VCaP (cell line): Measurements from ENCODE around the gene CAMSAP2.
A peak's percentile ranks its signal among the peaks of the same experiment; 100 is the strongest.

Experiments
- H3K27ac ChIP-seq: fragments of 450-650 bp; 2 replicates; pipeline ENCODE4 v1.5.1; 2017
- TF ChIP-seq, protein P1 (sequence below): fragments of 450-650 bp; conservative IDR thresholded peaks from 2 replicates; pipeline ENCODE4 v1.5.1; 2017; ENCODE audit warnings: mild to moderate bottlenecking, moderate library complexity

CAMSAP2 gene

GRCh38 chr1:200751717-200752116, 13.0 kb downstream of the CAMSAP2 start:
- no peak overlapping the region for H3K27ac ChIP-seq
- TF ChIP-seq, protein P1, sequence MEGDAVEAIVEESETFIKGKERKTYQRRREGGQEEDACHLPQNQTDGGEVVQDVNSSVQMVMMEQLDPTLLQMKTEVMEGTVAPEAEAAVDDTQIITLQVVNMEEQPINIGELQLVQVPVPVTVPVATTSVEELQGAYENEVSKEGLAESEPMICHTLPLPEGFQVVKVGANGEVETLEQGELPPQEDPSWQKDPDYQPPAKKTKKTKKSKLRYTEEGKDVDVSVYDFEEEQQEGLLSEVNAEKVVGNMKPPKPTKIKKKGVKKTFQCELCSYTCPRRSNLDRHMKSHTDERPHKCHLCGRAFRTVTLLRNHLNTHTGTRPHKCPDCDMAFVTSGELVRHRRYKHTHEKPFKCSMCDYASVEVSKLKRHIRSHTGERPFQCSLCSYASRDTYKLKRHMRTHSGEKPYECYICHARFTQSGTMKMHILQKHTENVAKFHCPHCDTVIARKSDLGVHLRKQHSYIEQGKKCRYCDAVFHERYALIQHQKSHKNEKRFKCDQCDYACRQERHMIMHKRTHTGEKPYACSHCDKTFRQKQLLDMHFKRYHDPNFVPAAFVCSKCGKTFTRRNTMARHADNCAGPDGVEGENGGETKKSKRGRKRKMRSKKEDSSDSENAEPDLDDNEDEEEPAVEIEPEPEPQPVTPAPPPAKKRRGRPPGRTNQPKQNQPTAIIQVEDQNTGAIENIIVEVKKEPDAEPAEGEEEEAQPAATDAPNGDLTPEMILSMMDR: no peak

- TF ChIP-seq, protein P1: no peak
- no peak overlapping the region for H3K27ac ChIP-seq
Measured at GRCh38 chr1:200753650-200754198, 15.0 kb downstream of the CAMSAP2 start.

DNA sequence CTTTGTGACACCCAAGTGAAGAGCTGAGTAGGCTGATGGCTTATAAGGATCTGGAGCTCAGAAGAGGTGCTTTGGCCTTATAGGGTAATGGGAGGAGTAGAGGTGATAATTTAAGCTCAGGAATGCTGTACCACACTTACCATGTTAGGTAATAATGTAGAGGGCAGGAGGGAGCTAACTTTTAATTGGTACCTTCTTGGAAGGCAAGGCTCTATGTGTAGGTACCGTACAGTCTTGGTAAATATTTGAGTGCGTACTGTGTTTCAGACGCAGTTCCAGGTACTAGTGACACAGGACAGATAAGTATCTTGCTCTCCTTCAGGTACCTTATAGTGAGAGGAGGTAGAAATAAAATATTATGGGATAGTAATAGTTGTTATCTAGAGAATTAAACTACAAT, 16.8 kb downstream of the CAMSAP2 start:
- 0 out of 2 replicates have a peak overlapping the region, but pooled peaks have one; percentile 11 for H3K27ac ChIP-seq
- TF ChIP-seq, protein P1: no peak

DNA sequence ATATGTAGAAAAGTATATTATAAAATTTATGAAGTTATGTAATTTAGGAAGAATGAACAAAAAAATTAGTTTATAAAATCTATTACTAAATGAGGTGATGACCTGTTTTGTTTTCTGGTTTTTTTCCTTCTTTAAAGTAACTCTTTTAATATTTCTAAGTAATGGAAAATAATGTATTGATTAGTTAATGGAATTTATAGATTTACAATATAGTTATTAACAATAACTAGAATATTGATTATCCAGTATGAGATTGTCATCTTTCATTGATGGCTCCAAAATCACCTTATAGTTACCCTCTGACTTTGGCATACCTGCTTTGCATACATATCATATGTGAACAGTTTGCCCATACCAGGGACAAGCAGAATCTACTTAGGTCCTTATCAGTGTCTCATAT, 23.4 kb downstream of the CAMSAP2 start:
- H3K27ac ChIP-seq: no peak overlapping the region
- TF ChIP-seq, protein P1: no peak

DNA sequence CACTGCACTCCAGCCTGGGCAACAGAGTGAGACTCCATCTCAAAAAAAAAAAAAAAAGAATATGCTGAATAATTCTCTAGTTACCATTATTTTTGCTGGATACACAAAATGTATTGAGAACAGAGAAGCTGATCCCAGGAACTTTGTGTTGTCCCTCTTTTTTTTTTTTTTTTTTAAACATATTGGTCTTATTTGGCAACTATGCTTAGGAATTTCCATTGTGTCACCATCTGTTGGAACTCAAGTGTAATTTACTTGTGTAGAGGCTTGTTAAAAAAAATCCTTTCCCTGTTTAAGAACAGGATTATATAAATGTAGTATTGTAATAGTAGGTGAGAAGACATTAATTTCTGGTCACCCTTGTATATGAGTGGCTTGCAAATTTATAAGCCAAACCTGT, 28.6 kb downstream of the CAMSAP2 start:
- TF ChIP-seq, protein P1: no peak
- no peak overlapping the region for H3K27ac ChIP-seq

- H3K27ac ChIP-seq: no peak overlapping the region
Measured at GRCh38 chr1:200771625-200772555, 33.2 kb downstream of the CAMSAP2 start.

GRCh38 chr1:200774311-200774710, 35.6 kb downstream of the CAMSAP2 start:
- TF ChIP-seq, protein P1: no peak
- H3K27ac ChIP-seq: no peak overlapping the region

More at GRCh38 chr1:200771625-200772555, 33.2 kb downstream of the CAMSAP2 start:
- TF ChIP-seq, protein P1: no peak
